Muscle of arm (tissue), 14 donors: ENCODE measurements around the gene NBPF26. TPM values are rescaled to one million over a fixed set of nuclear protein-coding genes. Genes with fewer than 3 reads are reported as not detected.
"Not testable (repeated sequence)": the region's sequence is repeated elsewhere in the genome, so short reads cannot be mapped to it uniquely, and the experiment has no call there.

ENCODE experiments used
- DNase-seq: peaks from one replicate; pipeline ENCODE4 v3.0.0-alpha.2; 2013
- long read RNA-seq, 11 donors: transcript quantifications; one replicate each; lab custom pipeline, GENCODE V29; 2026
- polyA plus RNA-seq, 12 donors: library from polyadenylated mRNA; unstranded; fragments of 120-200 nt; gene quantifications; one replicate each; pipeline ENCODE4 v1.2.1, GENCODE V29; 2013; ENCODE audit not compliant: insufficient read length in 12 of 12

NBPF26 gene
- polyA plus RNA-seq, result 10 to 100 TPM in 6 of 12 donors, 1 to 10 TPM in 4, under 1 TPM in 1, not detected in 1; 0.95 to 22.5 (median 12.8) TPM
- long read RNA-seq, donor 1, result 0 reads
- long read RNA-seq, donor 2, result 0 reads
- long read RNA-seq, donor 3, result 0 reads
- long read RNA-seq, donor 4, result 0 reads
- long read RNA-seq, donor 5, result 0 reads
- long read RNA-seq, donor 6, result 0 reads
- long read RNA-seq, donor 7, result 0 reads
- long read RNA-seq, donor 8, result 0 reads
- long read RNA-seq, donor 9, result 0 reads
- long read RNA-seq, donor 10, result 0 reads
- long read RNA-seq, donor 11, result 0 reads

- DNase-seq, result peak; percentile 43
Measured at GRCh38 chr1:120723715-120724402, at the start of gene NBPF26. NBPF26 (plus strand) TSS chr1:120723945.

GRCh38 chr1:120680106-120680819, 43.5 kb upstream of the NBPF26 start:
- not testable (repeated sequence) for DNase-seq

- not testable (repeated sequence) for DNase-seq
Measured at GRCh38 chr1:120680938-120681337, 42.8 kb upstream of the NBPF26 start.

GRCh38 chr1:120684397-120684796, 39.3 kb upstream of the NBPF26 start:
- DNase-seq, result not testable (repeated sequence)

GRCh38 chr1:120685622-120686021, 38.1 kb upstream of the NBPF26 start:
- DNase-seq, result not testable (repeated sequence)

GRCh38 chr1:120687250-120687649, 36.5 kb upstream of the NBPF26 start:
- not testable (repeated sequence) for DNase-seq

- DNase-seq, result not testable (repeated sequence)
Measured at GRCh38 chr1:120700807-120701562, 22.8 kb upstream of the NBPF26 start.

GRCh38 chr1:120723358-120723714, 409 bp upstream of the NBPF26 start:
- DNase-seq, result not testable (repeated sequence)

- DNase-seq, result not testable (repeated sequence)
Measured at GRCh38 chr1:120724507-120724906, 762 bp downstream of the NBPF26 start.

- not testable (repeated sequence) for DNase-seq
Measured at GRCh38 chr1:120728811-120729210, 5.1 kb downstream of the NBPF26 start.

GRCh38 chr1:120769090-120769489, 45.3 kb downstream of the NBPF26 start:
- not testable (repeated sequence) for DNase-seq

GRCh38 chr1:120805452-120805851, 81.7 kb downstream of the NBPF26 start:
- not testable (repeated sequence) for DNase-seq

GRCh38 chr1:120811822-120812221, 88.1 kb downstream of the NBPF26 start:
- DNase-seq, result not testable (repeated sequence)

GRCh38 chr1:120825051-120825450, 101.3 kb downstream of the NBPF26 start:
- not testable (repeated sequence) for DNase-seq

GRCh38 chr1:120826623-120827022, 102.9 kb downstream of the NBPF26 start:
- not testable (repeated sequence) for DNase-seq

GRCh38 chr1:120844186-120844944, 120.6 kb downstream of the NBPF26 start:
- DNase-seq, result peak; percentile 77

GRCh38 chr1:120844945-120845330, 121.2 kb downstream of the NBPF26 start:
- not testable (repeated sequence) for DNase-seq

- not testable (repeated sequence) for DNase-seq
Measured at GRCh38 chr1:120849400-120850286, 125.9 kb downstream of the NBPF26 start.

- DNase-seq, result peak; percentile 12
Measured at GRCh38 chr1:120850287-120850536, 126.5 kb downstream of the NBPF26 start.
